DMS153 treated with DMSO at 0.1 percent for 48 hours (cell line): ENCODE data around the gene SLC16A14.
"Not testable (repeated sequence)": the region's sequence is repeated elsewhere in the genome, so short reads cannot be mapped to it uniquely, and the experiment has no call there.

Experiments
- DNase-seq: peaks from one replicate; lab custom pipeline; 2025; ENCODE audit not compliant: unreplicated experiment; lab: John Stamatoyannopoulos, UW

SLC16A14 gene, protein sequence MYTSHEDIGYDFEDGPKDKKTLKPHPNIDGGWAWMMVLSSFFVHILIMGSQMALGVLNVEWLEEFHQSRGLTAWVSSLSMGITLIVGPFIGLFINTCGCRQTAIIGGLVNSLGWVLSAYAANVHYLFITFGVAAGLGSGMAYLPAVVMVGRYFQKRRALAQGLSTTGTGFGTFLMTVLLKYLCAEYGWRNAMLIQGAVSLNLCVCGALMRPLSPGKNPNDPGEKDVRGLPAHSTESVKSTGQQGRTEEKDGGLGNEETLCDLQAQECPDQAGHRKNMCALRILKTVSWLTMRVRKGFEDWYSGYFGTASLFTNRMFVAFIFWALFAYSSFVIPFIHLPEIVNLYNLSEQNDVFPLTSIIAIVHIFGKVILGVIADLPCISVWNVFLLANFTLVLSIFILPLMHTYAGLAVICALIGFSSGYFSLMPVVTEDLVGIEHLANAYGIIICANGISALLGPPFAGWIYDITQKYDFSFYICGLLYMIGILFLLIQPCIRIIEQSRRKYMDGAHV

DNA sequence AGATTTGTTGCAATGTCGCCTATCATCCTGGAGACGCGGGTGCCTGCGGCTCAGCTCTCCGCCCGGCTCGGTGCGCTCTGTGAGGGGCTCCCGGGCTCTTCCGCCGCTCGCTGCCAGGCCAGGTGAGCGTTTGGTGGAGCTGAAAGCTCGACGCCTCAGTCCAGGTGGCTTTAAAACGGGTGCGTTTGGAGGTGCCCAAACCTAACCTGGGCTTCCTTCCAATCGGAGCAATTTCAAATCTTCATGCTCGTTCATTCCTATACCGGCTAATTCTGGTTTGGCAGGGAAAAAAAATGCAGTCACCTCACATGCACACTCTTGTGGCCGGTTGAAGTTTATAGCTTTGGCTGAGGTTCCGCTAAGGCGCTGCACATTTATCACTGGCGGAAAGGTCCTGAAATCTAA, at the start of gene SLC16A14:
TSS of gene SLC16A14 (minus strand) at position 274 of the 405 bp plus-strand sequence. CDS start 9,572 bp downstream, outside the sequence.
- DNase-seq: peak; percentile 43

DNA sequence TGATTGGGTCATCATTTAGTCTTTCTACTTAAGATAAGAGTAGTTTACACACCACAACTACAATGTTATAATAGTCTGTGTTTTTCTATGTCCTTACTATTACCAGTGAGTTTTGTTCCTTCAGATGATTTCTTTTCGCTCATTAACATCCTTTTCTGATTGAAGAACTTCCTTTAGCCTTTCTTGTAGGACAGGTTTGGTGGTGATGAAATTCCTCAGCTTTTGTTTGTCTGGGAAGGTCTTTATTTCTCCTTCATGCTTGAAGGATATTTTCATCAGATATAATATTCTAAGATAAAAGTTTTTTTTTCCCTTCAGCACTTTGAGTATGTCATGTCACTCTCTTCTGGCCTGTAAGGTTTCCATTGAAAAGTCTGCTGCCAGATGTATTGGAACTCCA, 38.0 kb upstream of the SLC16A14 start:
- no peak for DNase-seq

DNA sequence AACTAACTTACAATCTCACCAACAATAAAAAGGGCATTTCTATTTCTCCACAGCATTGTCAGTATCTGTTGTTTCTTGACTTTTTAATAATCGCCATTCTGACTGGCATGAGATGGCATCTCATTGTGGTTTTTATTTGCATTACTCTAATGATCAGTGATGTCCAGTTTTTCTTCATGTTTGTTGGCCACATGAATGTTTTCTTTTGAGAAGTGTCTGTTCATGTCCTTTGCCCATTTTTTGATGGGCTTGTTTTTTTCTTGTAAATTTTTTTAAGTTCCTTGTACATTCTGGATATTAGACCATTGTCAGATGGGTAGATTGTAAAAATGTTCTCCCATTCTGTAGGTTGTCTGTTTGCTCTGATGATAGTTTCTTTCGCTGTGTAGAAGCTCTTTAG, 33.2 kb upstream of the SLC16A14 start:
- DNase-seq: not testable (repeated sequence)

DNA sequence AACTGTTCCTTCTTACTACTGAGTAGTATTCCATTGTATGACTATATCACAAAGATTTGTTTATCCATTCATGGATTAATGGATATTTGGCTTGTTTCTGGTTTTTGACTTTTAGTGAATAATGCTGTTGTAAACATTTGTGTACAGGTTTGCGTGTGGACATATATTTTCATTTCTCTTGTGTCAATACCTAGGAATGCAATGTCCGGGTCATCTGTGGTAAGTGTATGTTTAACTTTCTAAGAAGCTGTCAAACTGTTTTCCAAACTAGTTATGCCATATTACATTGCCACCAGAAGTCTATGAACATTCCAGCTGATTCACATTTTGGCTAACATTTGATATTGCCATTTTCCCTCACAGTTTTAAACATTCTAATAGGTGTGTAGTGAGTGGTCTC, 29.1 kb upstream of the SLC16A14 start:
- DNase-seq: no peak

DNA sequence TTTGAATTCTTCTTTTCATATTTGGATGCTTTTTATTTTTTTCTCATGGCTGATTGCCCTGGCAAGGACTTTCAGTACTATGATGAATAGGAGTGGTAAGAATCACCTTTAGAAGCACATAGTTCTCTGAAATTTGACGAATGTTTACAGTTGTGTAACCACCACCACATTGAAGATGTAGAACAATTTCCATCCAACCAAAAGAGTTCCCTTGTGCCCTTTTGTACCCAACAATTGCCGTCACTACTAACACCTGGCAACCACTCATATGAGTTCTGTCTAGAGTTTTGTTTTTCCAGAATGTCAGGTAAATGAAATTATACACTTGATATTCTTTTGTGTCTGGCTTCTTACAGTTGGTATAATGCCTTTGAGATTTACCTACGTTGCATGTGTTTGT, 28.7 kb upstream of the SLC16A14 start:
- DNase-seq: no peak

DNA sequence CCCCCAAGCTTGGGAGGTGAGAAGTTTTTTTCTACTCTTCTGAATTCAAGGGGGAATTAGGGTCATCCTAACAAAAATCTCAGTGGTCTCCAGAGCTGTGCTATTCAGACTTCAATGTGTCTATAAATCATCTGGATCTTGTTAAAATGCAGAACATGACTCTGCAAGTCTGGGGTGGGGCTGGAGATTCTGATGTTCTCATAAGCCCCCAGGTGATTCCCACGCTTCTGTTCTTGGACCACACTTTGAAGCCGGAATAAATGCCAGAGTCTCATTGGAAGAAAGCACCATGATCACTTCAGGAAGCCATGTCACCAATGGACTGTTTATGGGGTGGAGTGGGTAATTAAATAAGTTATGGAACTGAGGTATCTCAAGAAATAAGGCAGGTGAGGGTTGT, 22.2 kb upstream of the SLC16A14 start:
- DNase-seq: no peak

DNA sequence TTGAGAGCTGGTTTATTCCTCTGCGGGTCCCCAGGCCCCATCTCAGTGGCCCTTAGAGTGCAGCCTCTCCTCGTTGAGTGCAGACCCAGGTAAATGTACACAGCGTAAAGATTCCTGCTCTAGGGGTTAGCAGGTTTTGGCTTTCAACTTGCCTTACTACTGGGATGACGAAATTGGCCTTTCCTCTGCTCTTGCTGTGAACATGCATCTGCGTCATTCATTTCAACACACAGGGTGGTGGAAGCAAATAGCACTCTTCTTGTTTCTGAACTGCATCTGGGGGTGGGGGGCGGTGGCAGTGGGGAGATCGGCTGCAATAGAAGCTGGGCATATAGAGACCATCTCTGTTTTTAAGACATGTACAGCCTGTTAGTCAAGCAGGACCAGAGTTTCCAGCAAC, 16.5 kb upstream of the SLC16A14 start:
- no peak for DNase-seq

DNA sequence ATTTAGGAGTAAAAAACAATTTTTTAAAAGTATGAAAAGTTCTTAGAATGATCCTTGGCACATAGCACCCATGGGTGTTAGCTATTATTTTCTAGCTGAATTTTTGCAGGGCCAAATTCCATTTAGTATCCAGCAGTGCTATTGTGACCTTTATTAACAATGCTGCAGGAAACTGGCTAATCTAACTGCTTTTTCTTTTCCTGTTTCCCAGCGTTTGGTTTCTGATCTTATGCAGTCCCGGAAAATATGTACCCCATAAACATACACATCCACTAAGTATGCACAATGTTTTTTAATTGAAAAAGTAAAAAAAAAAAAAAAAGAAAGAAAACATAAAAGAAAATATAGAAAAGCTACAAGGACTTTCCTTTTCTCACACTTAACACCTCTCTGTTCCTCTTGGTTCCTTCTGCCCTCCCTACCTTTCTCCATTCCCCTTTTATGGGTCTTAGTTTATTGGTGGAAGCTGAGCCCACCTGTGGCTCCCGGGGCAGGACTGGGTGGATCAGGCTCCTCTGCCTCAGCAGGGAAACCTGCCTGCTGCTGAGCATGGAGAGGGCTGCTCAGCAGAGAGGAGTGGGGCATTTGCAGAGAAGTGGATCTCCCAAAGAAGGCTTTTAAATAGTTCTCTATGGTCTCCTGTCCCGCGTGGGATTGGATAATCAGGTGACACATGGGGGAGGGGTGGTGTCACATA, 9.3 kb upstream of the SLC16A14 start:
- no peak for DNase-seq

DNA sequence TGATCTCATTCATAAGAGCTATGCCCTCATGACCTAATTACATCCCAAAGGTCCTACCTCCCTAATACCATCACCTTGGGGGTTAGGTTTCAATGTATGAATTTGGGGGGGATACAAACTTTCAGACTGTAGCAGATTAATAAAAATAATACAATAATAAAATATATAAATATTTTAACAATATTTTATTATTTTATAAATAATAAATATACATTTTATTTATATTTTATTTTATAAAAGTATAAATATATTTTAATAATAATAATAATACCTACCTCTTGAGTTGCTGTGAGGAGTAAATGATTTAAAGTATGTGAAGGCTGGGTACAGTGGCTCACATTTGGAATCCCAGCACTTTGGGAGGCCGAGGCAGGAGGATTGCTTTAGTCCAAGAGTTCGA, 8.1 kb upstream of the SLC16A14 start:
- no peak for DNase-seq

DNA sequence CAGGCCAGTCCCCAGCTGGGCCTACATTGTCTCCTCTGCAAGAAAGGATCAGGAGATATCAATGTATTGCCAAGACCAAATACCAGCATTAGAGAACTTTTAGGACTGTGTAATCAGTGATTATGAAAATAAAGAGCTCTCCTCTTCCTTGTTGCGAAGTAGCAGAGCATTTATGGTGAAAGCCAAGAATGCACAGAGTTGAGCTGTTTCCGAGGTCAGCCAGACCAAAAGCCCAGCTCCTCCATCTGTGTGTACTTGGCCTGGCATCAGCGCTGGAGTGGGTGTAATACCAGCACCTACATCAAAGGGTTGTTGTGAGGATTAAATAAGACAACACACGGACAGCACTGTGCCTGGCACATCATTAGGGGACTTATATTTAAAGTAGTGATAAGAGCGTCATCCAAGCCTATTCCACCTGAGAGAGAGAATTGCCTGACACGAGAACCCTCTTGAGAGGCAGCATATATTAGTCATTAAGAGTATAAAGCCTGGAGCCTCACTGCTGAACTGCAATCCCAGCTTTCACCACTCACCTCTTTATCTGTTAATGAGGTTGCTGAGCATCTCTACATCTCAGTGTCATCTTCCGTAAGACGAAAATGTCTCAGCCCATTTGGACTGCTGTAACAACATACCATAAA, 7.4 kb upstream of the SLC16A14 start:
- no peak for DNase-seq

DNA sequence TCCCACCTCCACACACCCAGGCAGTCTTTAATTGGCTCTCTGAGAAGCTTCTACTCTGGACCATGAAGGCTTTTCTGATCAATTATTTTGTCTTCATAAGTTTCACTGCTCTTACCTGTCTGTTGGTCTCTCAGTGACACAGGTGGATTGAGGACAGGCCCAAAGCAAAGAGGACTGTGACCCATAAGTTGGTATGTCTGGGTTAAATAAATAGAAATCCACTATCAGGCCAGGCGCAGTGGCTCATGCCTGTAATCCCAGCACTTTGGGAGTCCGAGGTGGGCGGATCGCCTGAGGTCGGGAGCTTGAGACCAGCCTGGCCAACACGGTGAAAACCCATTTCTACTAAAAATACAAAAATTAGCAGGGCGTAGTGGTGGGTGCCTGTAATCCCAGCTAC, 2.7 kb upstream of the SLC16A14 start:
- DNase-seq: no peak

DNA sequence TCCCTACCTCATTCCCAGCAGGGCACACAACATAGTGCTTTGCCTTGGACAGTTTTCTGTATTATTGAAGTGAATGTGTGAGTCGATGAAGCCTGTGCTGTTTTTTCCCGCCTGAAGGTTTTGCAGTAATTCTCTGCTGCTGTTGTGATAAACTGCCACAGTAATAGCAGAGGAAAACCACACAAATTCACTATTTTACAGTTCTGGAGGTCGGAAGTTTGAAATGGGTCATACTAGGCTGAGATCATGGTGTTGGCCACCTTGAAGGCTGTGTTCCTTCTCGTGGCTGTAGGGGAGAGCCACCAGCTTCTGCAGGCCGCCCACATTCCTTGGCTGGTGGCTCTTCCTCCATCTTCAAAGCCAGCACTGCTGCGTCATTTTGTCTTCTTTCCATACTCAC, 678 bp upstream of the SLC16A14 start:
- DNase-seq: no peak

DNA sequence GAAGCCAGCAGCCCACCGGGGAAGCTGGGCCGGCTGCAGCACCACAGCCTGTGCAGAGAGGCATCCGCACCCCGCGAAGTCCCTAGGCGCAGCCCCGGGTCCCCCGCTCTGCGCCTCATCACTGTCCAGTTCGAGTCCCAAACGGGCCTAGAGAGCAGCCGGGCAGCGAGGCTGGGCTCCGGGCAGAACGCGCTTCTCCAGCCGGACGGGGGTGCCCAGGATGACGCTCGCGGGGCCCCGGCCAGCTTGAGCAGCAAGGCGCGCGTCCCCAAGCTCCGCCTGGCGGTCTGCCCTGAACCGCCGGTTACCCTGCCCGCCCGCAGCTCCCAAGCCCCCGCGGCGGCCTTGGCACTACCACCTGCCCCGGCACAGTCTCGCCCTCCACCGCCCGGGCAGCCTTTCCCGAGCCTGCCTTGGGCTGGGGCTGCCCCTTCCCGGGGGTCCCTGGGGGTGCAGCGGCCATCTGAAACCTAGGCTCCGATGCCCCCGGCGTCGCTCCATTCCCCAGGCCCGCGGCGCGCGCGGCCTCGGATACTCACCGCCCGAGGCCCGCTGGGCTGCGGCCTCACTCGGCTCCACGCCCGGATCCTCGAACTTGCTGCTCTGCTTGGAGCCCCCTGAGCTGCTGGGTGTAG, 591 bp downstream of the SLC16A14 start:
- peak; percentile 19 for DNase-seq

DNA sequence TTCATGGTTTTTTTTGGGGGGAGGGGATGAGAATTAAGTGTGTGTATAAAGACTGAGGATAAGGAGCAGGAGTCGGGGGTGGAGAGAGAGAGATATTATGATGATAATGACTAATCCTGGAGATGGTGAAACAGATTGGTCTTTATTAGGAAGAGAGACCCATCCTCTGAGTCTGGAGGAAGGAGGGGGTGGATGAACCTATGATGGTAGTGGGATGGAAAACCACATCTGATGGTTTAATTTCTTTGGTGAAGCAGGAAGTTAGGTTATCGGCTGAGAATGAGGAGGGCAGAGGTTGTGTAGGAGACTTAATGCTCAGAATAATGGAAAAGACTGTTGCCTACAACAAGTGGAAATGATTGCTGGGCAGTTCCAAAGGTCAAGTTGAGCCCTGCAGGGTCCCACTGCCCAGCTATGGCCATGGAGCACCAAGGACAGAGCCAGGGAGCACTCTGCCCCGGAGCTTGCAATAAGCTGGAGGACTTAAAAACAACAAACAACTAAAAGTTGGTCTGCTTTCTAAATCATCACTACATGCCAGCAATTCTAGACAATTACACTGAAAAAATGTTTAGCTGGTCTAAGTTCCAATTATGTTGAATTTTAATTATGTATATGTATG, 7.9 kb downstream of the SLC16A14 start:
- DNase-seq: no peak

DNA sequence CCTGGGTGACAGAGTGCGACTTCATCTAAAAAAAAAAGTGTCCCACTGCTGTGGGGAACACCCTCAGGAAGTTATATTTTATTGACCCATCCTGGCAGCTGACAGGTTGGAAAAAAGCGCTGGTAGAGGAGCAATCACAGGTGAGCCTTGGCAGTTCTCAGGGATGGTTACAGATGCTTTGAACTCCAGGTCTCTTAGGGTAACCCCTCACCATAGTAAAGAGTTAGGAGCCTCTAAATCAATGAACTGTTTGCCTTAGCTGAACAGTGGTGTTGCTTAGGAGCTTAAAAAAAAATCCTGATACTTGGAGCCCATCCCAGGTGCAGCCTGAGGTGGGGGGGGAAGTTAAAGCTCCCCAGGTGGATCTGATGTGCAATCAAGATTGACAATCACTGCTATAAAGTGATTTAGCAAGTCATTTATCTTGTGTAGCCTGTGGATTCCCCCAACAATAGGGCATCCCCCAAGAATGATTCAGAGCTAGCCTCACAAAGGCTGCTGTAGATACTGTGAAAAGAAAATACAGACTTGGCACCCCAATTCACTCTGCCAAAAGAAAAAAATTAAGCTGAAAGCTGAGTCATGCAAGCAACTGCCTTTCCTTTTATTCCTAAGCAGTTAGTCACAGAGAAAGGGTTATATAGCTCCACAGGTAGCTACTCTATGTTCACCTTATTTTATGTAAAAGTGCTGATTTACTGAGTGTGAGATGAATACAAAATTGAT, 14.8 kb downstream of the SLC16A14 start:
- no peak for DNase-seq

DNA sequence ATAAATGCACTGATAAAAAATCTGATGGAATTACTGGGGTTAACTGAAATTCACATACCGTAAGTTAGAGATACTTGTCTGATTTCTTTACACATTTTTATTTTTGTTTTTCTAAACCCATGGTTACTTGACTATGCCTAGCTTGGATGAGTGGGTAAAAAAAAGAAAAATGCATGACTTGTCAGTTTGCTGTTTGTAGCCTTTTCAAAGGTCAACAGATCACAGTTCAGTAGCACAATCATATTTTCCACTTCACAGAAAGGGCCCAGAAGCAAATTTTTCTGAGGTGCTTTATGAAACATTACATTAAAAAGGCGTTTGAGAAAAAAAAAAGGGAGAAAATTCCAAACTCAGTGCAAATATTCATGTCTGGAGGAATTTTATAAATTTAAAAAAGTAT, 16.4 kb downstream of the SLC16A14 start:
- no peak for DNase-seq

DNA sequence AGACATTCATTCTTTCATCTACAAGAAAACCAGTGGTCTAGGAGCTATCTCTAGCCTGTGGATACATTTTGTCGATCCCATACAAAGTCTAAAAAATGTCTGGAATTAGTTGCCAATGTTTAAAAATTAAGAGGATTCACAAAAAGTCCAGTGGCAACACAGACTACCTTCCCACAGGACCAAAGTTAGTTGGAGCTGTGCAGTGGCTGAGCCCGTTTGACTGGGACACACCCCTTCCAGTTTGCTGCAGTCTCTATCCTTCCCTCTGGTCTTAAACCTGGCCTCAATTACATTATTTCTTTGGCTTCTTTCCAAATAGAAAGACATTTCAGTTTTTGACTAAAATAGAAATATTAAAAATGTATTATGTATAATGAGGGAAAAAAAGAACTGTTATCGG, 18.6 kb downstream of the SLC16A14 start:
- no peak for DNase-seq

DNA sequence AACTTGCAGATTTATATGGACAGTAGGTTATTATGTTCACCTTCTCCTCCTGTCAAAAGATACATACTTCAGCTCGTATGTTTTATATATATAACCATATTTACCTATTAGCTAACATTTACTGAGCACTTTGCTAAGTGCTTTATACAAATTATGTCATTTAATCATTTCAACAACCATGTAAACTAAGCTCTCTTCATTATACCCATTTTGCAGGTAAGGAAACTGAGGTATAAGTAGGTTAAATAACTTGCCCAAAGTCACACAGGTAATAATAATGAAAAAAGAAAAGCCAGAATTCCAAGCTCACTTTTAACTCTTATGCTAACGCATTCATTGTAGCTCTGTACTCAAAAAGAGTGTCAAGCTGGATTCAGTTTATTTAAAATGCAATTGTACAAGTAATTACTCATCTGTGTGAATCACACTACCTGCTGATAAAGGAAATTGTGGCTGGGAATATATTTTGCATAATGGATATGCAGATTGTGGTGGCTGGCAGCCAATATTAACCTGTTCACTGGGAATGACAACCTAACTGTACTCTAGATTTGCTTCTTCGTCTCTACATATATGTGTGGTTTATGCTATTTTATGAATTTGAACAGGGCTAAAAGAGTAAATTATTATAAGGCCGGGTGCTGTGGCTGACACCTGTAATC, 20.6 kb downstream of the SLC16A14 start:
- no peak for DNase-seq

DNA sequence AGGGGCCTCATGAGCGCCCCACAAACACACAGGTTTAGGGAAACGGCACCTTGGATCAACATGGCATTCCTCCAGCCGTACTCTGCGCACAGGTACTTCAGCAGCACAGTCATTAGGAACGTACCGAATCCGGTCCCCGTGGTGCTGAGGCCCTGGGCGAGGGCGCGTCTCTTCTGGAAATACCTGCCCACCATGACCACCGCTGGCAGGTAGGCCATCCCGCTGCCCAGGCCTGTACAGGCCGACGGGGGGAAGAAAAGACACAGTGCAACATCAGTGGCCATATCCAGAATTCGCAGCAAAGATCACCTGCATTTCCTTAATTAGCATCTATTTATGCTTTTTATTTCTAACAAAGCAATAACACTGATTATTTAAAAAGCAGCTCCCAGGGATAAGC, 22.2 kb downstream of the SLC16A14 start:
- no peak for DNase-seq

DNA sequence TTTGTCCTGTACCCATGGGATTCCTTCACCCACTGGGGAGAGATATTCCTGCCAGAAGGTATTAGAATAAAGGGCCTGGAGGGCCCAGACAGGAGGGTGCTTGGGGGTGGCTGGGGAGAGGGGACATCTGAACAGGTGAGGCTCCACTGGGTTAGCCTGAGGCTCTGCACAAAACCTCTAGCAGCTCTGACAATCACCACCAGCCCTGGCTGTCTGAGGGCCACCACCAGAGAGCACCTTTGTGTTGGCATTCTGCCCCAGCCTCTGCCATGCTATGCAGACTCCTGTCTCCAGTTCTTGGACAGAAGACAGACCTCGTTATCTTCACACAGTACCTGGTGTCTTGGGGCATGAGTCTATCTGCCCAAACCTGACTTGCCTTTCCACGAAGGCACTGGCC, 25.3 kb downstream of the SLC16A14 start:
- no peak for DNase-seq
